ENCODE results near the gene SGCD.

The SGCD gene

GRCh38 chr5:156584871-156585270 lies 257.9 kb downstream of the SGCD start:
- no peak overlapping the region for H3K27ac ChIP-seq (ENCODE audit: low read length)

GRCh38 chr5:156585999-156586398 lies 259.0 kb downstream of the SGCD start:
- Histone ChIP-seq H3K36me3 (replicated peaks; ENCODE audit: low read depth, low read length) (no peaks in the 10 kb centered on the region), H3K9me3 (ENCODE audit: insufficient read depth, low read length) (no peaks in the 10 kb centered on the region), H3K4me2 (ENCODE audit: low read length) (no peak overlapping the region), H3K9ac (ENCODE audit: low read length) (no peak overlapping the region), H3K27me3 (ENCODE audit: low read depth, low read length) (no peaks in the 10 kb centered on the region), H3K27ac (ENCODE audit: low read length) (no peak overlapping the region), H3K4me1 (ENCODE audit: low read length) (no peaks in the 10 kb centered on the region), H3K4me3 (ENCODE audit: low read length) (no peak overlapping the region), H3K79me2 (ENCODE audit: low read length) (no peaks in the 10 kb centered on the region), H4K20me1 (ENCODE audit: insufficient read depth, low read length) (no peaks in the 10 kb centered on the region), H2AFZ (ENCODE audit: low read depth, low read length) (no peak overlapping the region)
- TF ChIP-seq CTCF (IDR thresholded peaks at IDR 0.05; ENCODE audit: low read depth, low read length), result no peak
- TF ChIP-seq EZH2phosphoT487 (IDR thresholded peaks at IDR 0.05; ENCODE audit: low read depth), result no peak

More at GRCh38 chr5:156584871-156585270, 257.9 kb downstream of the SGCD start:
- Histone ChIP-seq H3K9ac (ENCODE audit: low read length) (no peak overlapping the region), H2AFZ (ENCODE audit: low read depth, low read length) (no peak overlapping the region), H3K27me3 (ENCODE audit: low read depth, low read length) (no peaks in the 10 kb centered on the region), H3K79me2 (ENCODE audit: low read length) (no peaks in the 10 kb centered on the region), H3K4me1 (ENCODE audit: low read length) (no peaks in the 10 kb centered on the region), H3K4me2 (ENCODE audit: low read length) (no peak overlapping the region), H3K36me3 (replicated peaks; ENCODE audit: low read depth, low read length) (no peaks in the 10 kb centered on the region), H3K4me3 (ENCODE audit: low read length) (no peak overlapping the region), H4K20me1 (ENCODE audit: insufficient read depth, low read length) (no peaks in the 10 kb centered on the region), H3K9me3 (ENCODE audit: insufficient read depth, low read length) (no peaks in the 10 kb centered on the region)
- no peak for TF ChIP-seq CTCF (IDR thresholded peaks at IDR 0.05; ENCODE audit: low read depth, low read length)
- no peak for TF ChIP-seq EZH2phosphoT487 (IDR thresholded peaks at IDR 0.05; ENCODE audit: low read depth)

- no peak overlapping the region for H3K4me2 ChIP-seq (ENCODE audit: low read length)
- no peak overlapping the region for H2AFZ ChIP-seq (ENCODE audit: low read depth, low read length)
- no peaks in the 10 kb centered on the region for H3K9me3 ChIP-seq (ENCODE audit: insufficient read depth, low read length)
- no peaks in the 10 kb centered on the region for H3K4me1 ChIP-seq (ENCODE audit: low read length)
- H4K20me1 ChIP-seq (ENCODE audit: insufficient read depth, low read length), result no peaks in the 10 kb centered on the region
- no peaks in the 10 kb centered on the region for H3K79me2 ChIP-seq (ENCODE audit: low read length)
- H3K36me3 ChIP-seq (replicated peaks; ENCODE audit: low read depth, low read length), result no peaks in the 10 kb centered on the region
- H3K27me3 ChIP-seq (ENCODE audit: low read depth, low read length), result no peaks in the 10 kb centered on the region
- H3K4me3 ChIP-seq (ENCODE audit: low read length), result no peak overlapping the region
- no peak overlapping the region for H3K9ac ChIP-seq (ENCODE audit: low read length)
- no peak overlapping the region for H3K27ac ChIP-seq (ENCODE audit: low read length)
- TF ChIP-seq EZH2phosphoT487 (IDR thresholded peaks at IDR 0.05; ENCODE audit: low read depth), result no peak
- no peak for TF ChIP-seq CTCF (IDR thresholded peaks at IDR 0.05; ENCODE audit: low read depth, low read length)
Observed at GRCh38 chr5:156587012-156587411, 260.0 kb downstream of the SGCD start.

- H3K4me2 ChIP-seq (ENCODE audit: low read length), result no peak overlapping the region
- no peak overlapping the region for H3K27ac ChIP-seq (ENCODE audit: low read length)
Observed at GRCh38 chr5:156588306-156588705, 261.3 kb downstream of the SGCD start.

More at GRCh38 chr5:156588306-156588705, 261.3 kb downstream of the SGCD start:
- H3K27me3 ChIP-seq (ENCODE audit: low read depth, low read length), result no peaks in the 10 kb centered on the region
- TF ChIP-seq EZH2phosphoT487 (IDR thresholded peaks at IDR 0.05; ENCODE audit: low read depth) (no peak), CTCF (IDR thresholded peaks at IDR 0.05; ENCODE audit: low read depth, low read length) (no peak)
- H2AFZ ChIP-seq (ENCODE audit: low read depth, low read length), result no peak overlapping the region
- no peaks in the 10 kb centered on the region for H4K20me1 ChIP-seq (ENCODE audit: insufficient read depth, low read length)
- H3K9ac ChIP-seq (ENCODE audit: low read length), result no peak overlapping the region
- H3K4me3 ChIP-seq (ENCODE audit: low read length), result no peak overlapping the region
- no peaks in the 10 kb centered on the region for H3K79me2 ChIP-seq (ENCODE audit: low read length)
- no peaks in the 10 kb centered on the region for H3K4me1 ChIP-seq (ENCODE audit: low read length)
- H3K36me3 ChIP-seq (replicated peaks; ENCODE audit: low read depth, low read length), result no peaks in the 10 kb centered on the region
- no peaks in the 10 kb centered on the region for H3K9me3 ChIP-seq (ENCODE audit: insufficient read depth, low read length)
